ENCODE results near the gene TRIM63.

DNA sequence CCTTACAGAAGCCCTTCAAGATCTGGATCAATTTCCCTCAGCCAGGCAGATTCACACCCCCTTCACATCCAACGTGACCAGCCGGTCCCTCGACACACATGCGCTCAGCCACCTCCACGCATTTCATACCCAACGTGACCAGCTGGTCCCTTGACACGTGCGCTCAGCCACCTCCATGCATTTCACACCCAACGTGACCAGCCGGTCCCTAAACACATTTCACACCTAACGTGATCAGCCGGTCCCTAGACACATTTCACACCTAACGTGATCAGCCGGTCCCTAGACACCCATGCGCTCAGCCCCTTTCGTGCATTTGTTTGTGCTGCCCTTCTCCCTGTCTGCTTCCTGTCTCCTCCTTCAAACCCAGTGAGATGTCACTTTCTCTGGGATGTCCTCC, 60.7 kb downstream of the TRIM63 start:
- no peak for TF ChIP-seq CTCF (conservative IDR thresholded peaks at IDR 0.05; ENCODE audit: low read depth, low read length)
- TF ChIP-seq EZH2phosphoT487 (IDR thresholded peaks at IDR 0.05; ENCODE audit: borderline replicate concordance, low read length) = no peak
- no peak for TF ChIP-seq EZH2 (IDR thresholded peaks at IDR 0.05; ENCODE audit: low read length, unreplicated experiment)

Measured in PC-3 (cell line).